ENCODE data around the gene FPGS.
"Not testable (repeated sequence)": the region's sequence is repeated elsewhere in the genome, so short reads cannot be mapped to it uniquely, and the experiment has no call there.

Gene FPGS

DNA sequence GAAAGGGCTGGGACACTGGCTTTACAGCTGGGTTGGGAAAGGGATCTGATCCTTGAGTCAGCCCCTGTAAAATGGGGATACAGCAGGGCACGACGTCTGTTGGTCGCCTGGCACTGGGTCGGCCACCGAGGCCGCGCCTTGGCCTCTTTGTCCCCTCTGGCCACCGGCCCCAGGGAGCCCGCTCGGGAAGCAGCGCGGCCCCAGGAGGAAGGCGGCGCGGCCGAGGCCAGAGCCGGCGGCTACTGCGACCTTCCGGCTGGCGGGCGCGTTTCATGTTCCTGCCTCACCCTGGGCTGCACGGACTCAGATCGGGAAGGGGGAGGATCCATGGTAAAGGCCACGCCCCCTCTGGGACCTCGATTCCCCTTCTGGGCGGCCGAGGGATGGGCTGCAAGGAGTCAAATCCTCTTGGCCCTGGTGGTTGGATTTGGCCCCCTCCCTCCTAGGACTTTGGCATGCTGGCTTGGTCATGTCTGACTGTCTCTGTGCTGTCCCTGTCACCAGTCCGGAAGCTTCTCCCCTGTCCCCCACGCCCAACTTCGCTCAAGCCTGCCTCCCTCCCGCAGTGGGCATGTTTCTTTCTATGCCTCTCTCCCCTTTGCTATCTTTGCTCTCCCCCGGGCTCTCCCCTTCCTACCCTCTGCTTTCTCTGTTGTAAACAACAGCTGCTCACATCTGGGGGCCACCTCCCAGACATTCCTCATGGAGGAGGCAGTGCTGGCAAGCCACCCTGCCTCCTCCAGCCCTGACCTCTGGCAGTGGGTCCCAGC is 25.8 kb downstream of the FPGS start:
- DNase-seq (ENCODE audit: low read depth) = peak; percentile 80
- TF ChIP-seq, protein P1, sequence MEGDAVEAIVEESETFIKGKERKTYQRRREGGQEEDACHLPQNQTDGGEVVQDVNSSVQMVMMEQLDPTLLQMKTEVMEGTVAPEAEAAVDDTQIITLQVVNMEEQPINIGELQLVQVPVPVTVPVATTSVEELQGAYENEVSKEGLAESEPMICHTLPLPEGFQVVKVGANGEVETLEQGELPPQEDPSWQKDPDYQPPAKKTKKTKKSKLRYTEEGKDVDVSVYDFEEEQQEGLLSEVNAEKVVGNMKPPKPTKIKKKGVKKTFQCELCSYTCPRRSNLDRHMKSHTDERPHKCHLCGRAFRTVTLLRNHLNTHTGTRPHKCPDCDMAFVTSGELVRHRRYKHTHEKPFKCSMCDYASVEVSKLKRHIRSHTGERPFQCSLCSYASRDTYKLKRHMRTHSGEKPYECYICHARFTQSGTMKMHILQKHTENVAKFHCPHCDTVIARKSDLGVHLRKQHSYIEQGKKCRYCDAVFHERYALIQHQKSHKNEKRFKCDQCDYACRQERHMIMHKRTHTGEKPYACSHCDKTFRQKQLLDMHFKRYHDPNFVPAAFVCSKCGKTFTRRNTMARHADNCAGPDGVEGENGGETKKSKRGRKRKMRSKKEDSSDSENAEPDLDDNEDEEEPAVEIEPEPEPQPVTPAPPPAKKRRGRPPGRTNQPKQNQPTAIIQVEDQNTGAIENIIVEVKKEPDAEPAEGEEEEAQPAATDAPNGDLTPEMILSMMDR (IDR thresholded peaks at IDR 0.05; ENCODE audit: low read length, missing control alignments) = no peak
- no peak overlapping the region for H3K4me3 ChIP-seq (replicated peaks; ENCODE audit: low read depth, low read length)

DNA sequence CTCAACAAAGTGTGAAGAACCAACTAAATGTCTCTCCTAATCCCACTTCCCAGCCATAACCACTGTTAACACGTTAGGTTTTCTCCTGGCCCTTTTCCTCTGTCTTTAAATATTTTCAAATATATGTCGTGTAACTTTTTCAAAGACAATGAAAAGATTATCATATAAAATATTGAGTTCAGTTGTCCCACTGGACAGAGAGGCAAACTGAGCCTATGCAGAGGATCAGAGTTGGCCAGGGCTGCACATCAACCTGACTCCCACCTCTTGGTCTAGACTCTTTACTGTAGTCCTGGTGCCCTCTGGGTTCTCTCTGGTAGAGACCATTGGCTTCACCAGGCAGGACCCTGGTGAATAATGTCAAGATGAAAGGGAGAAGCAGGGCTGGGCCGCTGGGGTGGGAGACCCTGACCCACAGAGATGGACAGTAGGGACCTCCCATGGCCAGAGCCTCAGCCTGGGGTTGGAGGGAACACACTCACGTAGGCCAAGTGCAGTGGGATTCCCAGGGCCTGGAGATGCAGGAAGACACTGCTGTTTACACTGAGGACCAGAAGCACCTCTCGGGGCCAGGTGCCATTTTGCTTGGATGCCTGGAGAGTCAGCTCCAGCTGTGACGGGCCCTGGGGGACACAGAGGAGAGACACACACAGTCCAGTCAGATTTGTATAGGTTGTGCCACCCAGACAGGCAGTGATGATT is 26.7 kb downstream of the FPGS start:
- TF ChIP-seq, protein P1 (IDR thresholded peaks at IDR 0.05; ENCODE audit: low read length, missing control alignments) = no peak
- no peak overlapping the region for H3K4me3 ChIP-seq (replicated peaks; ENCODE audit: low read depth, low read length)
- DNase-seq (ENCODE audit: low read depth) = no peak

DNA sequence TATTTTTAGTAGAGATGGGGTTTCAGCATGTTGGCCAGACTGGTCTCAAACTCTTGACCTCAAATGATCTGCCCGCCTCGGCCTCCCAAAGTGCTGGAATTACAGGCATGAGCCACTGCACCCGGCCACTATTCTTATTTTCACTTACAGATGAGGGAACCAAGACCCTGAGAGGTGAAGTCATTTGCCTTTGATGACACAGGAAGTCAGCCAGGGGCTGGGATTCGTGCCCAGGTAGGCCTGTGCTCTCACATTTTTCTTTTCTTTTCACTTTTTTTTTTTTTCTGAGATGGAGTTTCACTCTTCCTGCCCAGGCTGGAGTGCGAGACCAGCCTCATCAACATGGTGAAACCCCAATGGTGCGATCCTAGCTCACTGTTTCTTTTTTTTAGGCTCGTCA is 29.6 kb downstream of the FPGS start:
- H3K4me3 ChIP-seq (replicated peaks; ENCODE audit: low read depth, low read length) = no peak overlapping the region
- DNase-seq (ENCODE audit: low read depth) = no peak
- TF ChIP-seq, protein P1 (IDR thresholded peaks at IDR 0.05; ENCODE audit: low read length, missing control alignments) = no peak

DNA sequence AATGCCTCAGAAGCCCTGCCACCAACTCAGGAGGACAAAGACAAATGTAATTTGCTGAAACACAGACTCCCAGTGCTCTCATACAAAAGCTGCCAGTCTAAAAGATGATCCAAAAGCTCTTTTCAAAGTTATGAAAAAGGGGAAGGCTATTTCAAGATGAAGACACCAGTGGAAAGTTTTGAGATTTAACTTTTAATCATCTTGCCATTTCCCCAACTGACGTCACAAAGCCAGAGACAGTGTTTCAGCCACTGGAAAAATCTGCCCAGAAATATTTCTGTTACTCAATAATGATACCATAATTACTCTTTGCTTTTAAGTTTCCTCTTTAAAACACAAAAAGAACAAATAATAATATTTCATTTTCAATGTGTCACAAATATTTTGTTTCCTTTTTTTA is 30.9 kb downstream of the FPGS start:
- TF ChIP-seq, protein P1 (IDR thresholded peaks at IDR 0.05; ENCODE audit: low read length, missing control alignments) = no peak
- peak; percentile 57 for DNase-seq (ENCODE audit: low read depth)
- no peak overlapping the region for H3K4me3 ChIP-seq (replicated peaks; ENCODE audit: low read depth, low read length)

DNA sequence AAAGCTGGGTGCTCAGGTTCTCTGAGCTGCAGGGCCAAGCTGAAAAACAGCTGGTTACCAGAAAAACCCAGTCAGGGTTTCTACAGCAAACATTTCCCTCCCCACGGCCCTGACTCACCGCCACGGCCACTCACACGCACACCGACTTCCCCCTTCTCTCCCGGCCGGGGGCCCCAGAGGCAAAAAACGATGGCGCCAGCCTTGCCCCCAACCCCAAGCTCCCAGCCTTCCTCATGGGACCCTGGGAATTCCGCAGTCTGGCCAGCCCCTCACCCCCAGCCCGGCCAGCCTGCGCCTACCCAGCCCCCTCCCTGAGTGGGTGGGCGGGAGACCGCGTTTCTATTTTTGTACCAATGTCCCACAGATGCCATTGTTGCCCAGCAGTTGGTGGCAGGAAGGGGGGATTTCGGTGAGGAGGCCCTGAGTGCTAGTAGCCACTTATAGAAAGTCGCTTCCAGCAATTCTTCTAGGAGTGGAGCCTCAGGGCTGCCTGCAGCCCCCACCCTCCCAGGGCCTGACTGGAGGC is 33.4 kb downstream of the FPGS start:
- TF ChIP-seq, protein P1 (IDR thresholded peaks at IDR 0.05; ENCODE audit: low read length, missing control alignments) = no peak
- H3K4me3 ChIP-seq (replicated peaks; ENCODE audit: low read depth, low read length) = no peak overlapping the region
- peak; percentile 76 for DNase-seq (ENCODE audit: low read depth)

DNA sequence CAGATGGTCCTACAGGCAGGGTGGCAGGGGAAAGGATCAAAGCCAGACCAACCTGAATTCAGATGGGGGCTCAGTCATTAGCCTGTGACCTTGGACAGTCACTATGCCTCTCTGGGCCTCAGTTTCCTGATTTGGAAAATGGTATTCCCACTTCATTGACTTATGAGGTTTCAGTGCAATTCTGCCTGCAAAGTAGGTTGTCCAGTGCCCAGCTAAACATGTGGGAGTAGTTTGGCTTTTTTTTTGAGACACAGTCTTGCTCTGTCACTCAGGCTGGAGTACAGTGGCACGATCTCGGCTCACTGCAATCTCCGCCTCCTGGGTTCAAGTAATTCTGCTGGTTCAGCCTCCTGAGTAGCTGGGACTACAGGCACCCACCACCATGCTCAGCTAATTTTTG is 33.9 kb downstream of the FPGS start:
- H3K4me3 ChIP-seq (replicated peaks; ENCODE audit: low read depth, low read length); DNase-seq (ENCODE audit: low read depth): not testable (repeated sequence)

DNA sequence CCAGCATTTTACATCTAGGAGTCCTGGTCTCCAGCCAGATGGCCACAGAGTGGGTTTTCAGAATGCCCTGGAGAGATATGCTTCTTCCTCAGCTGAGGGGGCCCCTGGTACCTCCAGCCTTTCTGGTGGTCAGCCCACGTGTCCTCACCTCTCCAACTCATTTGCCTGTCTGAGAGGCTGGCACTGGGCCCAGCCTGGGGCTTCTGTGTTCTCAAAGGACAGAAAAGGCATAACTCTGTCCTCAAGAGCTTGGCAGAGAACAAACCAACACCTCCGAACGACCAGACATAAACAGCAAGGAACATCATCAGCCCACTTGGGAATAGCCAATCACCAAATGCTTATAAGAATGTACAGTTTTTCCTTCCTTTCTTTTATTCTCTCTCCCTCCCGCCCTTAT is 34.7 kb downstream of the FPGS start:
- TF ChIP-seq, protein P1 (IDR thresholded peaks at IDR 0.05; ENCODE audit: low read length, missing control alignments) = no peak
- no peak for DNase-seq (ENCODE audit: low read depth)
- no peak overlapping the region for H3K4me3 ChIP-seq (replicated peaks; ENCODE audit: low read depth, low read length)
